NCI-H526 treated with DMSO at 0.1 percent for 48 hours (cell line): ENCODE measurements around the gene SOX13.

Experiments used
- DNase-seq: peaks from one replicate; lab custom pipeline; 2025; lab: John Stamatoyannopoulos, UW

SOX13 gene

DNA sequence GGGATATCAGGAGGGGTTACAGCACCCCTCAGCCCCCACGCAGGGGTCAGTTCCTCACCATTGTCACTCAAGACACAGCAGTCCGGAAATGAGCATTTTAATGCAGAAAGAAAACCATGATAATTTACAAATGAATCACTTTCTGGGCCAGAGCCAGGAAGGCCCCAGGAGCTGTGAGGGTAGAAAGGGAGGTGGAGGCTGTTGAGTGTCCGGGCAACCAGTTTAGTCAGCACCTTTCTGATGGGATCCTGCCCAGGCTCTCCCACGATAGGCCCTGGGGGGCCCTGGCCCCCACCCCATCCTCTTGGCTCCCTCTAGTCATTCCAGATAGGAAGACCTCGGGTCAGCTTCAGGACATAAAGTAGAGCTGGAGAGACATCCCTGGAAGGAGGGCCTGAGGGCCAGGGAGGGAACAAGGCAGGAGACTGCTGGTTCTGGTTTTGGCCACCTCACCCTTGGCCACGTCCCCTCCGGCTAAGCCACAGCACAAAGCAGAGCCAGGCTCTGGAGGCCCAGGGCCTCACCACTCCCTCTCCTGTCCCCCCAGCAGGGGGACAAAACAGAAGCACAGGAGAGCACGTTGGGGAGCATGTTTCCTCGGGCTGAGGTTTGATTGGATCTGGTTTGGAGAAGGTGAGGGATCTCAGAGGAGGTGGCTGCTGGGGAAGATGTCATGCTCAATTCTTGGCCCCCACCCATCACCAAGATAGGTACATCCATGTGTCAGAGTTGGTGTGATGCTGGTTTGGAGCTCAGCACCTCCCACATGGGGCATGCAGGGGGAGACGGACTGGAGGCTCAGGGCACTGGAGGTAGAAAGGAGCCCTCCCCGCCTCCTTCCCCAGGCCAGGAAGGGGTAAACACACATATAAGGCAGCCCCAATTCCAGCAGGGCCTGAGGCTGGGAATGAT is 58.3 kb downstream of the SOX13 start:
- DNase-seq = no peak

DNA sequence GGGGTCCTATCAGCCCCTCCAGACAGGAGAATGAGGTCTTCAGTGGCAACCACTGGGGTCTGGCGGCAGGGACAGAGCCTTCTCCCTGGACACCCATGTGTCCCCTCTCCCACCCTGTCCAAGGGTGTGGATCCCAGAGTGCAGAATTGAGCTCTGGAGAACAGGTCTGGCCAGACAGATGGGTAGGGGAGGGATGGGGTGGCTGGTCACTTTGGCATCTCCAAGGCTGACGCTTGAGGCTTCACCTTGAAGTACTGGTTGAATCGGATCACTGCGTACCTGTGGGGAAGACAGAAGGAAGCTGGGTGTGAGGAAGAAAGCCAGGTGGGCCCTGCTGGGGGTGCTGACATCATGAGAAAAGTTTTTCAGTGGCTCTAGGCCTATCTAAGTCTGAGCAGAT is 59.1 kb downstream of the SOX13 start:
- DNase-seq = no peak

DNA sequence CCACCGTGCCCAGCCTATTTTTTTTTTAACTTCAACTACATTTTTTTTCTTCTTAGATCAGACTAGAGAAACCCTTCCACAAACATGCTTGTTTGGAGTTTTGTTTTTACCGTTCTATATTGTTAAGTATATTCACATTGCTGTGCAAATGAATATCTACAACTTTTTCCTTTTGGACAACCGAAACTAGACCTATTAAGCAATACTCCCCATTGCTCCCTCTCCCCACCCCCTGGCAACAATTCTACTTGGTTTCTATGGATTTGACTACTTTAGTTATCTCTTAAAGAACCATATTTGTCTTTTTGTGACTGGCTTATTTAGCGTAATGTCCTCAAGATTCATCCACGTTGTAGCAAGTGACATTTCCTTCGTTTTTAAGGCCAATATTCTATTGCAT is 59.8 kb downstream of the SOX13 start:
- no peak for DNase-seq

DNA sequence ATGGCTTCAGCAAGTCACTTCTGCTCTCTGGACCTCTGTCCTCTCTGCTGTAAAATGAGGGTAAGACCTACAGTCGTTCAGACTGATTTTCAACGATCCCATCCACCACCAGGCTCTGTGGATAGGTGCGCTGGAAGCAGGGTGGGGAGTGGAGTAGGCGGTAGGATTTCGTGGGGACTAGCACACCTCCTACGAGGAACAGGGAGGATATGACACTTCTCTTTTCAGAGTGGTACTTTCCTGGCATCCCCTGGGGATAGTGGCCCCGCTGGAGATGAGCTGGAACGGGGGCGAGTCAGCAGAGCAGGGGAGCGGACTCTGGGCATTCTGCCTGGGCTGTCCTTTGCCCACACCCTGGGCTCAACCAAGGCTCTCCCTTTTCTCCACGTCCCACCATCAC is 61.2 kb downstream of the SOX13 start:
- DNase-seq = no peak

DNA sequence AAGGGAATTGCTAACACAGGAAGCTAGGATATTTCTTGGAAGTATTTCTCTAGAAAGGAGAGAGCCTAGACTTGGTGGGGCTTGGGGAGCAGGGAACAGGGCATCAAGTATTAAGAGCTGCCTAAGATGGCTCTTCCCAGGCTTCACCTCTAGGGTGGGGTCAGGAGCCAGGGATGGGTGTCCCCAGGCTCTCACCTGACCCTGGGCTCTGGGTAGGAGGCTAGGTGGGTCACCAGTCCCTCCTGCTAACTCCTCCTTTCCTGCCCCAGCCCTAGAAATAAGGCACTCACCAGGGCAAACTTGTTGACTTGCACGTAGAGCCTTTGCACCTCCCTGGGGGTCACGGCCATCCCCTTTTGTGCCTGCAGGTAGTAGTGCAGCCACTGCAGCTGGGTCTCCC is 63.9 kb downstream of the SOX13 start:
- no peak for DNase-seq

DNA sequence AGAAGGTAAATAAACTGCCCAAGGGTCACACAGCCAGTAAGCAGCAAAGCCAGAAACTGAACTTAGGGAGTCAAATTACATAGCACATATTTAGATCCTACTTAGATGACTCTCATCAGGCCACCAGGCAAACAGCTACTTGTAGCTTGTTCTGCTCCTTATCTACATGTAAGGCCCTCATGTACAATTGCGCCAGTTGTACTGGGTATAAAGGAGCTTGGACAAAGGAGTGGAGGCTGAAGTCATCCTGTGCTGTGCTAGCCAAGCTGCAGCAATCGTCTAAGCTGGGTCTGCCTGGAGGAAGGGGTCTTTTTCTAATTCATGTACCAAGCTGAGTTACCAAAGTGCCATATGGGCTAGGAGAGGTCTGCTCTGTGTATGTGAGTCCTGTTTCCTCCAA is 66.2 kb downstream of the SOX13 start:
- no peak for DNase-seq

DNA sequence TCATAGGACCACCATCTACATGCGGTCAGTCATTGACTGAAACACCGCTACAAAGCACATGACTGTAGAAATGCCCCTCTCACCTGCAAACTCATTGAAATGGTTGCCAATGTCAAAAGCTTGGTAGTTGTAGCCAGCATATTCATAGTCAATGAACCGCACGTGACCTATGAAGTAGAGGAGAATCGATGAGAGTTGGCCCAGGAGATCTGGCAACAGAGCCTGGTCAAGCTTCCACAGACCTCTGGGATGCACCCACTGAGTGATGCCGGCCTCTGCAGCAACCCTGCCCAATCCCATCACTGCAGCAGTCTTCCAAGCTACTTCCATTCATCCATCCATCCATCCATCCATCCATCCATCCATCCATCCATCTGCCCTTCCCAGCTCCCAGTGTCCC is 67.0 kb downstream of the SOX13 start:
- no peak for DNase-seq

DNA sequence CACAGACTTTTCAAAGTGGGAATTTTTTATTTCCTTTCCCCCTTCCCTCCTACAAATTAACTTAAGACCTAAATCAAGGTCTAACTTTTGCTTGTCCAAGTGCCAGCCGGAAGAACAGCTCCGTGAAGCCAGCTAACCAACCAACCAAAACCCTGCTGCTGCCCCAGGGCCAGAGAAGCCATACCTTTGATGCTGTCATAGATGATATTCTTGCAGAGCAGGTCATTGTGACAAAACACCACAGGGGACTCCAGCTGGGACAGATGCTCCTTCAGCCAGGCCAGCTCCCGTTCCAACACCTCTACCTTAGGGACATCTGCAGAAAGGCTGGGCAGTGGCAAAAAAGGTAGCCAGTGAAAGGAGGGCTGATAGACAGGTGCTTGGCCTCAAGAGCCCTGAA is 68.2 kb downstream of the SOX13 start:
- no peak for DNase-seq

DNA sequence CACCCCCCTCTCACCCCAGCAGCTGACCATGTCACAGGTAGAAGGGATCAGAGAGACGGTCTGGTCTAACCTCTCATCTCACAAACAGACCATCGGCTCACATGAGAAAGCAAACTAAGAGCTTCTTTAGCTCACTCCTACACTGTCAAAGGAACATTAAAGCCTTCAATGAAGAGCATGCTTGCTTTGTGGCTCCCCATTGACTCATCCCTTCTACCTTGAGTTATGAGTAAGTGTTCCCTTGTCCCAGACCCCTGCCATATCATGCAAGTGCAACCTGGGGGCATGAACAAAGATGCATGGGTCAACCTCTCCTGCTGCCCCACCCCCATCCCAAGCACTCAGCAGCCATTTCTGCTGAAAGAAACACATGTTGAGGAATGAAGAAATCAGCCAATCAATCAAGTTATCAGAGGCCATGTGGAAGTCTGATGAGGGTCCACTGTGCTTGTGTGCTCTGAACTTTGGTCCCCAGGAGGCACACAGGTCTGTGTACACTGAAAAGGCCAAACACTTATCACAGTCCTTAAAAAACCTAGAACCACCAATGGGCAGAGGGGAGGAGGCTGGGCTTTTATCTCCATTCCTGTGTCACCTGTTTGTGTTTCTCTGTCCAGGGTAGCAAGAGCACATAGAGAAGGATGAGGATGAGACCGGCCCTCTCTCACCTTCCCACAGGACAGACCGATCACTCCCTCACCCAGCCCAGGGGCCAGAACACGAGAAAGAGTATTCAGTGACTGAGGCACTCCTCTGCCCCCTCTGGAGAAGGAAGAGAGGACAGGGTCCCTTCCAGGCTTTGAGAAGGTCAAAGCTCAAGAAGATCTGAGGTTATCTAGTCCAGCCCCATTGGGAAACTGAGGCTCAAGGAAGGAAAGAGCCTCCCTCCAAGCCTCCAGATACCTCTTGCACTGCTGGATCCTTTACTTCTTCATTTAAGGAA is 69.4 kb downstream of the SOX13 start:
- no peak for DNase-seq

DNA sequence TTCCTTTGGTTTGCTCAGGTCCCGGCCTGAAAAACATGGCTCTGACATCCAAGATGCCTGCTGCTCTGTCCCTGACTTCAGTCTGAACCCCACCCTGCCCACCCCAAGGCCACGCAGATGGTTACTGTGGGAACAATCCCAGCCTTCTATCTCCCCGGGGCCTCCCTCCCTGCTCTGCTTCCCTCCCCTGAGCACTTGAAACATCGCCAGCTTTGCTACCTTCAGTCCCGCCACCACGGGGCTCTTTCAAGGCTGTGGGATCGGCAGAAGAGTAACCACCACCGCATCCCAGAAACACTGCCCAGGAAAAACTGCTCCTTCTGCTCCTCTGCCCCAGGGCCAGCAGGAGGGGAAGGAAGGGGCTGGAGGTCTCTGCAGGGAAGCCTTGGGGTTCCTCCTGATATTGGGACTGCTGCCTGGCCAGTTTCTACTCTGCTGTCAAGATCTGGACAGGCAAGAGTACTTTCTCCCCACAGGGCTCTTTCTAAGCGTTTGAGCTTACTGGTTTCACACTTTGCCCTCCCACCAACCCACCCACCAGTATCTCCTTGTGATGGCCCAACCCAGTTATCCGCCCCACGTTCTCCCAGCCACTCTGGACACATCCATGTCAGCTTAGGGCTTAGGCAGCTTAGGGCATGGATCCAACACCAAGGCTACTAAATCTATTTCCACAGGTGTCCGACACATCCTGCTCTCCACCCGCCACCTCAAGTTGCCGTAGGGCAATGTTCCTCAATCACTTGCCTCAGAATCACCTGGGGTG is 70.5 kb downstream of the SOX13 start:
- DNase-seq = no peak

DNA sequence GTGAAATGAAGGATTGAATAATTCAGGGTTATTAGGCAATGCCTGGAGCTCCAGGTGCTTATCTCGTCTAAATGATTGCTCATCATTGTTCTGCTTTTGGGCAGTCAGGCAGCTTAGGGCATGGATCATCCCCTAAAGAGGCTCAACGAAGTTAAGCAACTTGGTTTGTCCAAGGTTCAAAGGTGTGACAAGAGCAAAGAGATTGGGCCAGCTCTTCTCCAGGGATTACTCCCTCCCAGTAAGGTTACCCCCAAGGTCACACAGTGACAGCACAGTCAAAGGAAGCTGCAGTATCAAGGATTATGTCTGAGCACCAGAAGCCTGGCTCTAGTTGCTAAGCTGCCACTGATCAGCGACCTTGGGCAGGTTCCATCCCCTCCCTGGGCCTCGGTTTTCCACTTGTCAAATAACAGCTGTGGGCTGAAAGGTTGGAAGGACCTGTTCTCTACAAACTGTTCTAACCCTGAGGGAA is 72.2 kb downstream of the SOX13 start:
- no peak for DNase-seq

DNA sequence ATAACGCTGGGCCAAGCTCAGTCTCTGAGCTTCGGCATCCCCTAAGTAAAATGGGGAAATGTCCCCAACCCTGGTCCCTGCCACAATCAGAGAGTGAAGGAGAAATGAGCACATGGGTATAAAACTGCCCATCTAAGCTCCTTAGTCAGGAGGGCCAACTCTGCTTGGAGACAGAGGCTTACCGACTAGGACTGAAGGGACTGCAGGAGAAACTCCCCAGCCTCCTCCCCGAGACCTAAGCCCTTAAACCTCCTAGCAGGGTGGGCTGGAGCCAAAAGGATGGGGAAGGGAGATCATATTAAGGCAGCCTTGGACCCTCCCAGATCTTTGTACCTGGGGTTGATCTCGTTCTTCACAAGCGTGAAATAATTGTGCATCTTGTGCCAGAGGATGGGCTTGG is 73.4 kb downstream of the SOX13 start:
- DNase-seq = no peak

DNA sequence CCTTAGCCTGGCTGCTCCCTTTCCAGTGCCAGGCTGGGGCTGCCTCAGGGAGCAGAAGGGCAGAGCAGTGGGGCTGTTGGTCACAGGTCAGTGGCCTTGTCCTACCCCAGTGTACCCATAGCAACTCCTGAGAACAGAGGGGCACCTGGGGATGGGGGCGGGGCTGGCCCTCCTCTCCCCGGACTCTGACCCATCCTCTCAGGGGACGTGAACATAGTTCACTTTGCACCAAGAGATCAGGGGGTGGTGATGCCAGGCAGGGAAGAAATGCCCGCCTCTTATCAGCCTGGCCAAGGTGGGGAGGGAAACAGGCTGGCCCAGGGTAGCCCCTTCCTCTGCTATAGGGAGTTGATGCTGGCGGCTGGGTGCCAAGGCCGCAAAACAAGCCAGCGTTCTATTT is 74.0 kb downstream of the SOX13 start:
- DNase-seq = no peak

DNA sequence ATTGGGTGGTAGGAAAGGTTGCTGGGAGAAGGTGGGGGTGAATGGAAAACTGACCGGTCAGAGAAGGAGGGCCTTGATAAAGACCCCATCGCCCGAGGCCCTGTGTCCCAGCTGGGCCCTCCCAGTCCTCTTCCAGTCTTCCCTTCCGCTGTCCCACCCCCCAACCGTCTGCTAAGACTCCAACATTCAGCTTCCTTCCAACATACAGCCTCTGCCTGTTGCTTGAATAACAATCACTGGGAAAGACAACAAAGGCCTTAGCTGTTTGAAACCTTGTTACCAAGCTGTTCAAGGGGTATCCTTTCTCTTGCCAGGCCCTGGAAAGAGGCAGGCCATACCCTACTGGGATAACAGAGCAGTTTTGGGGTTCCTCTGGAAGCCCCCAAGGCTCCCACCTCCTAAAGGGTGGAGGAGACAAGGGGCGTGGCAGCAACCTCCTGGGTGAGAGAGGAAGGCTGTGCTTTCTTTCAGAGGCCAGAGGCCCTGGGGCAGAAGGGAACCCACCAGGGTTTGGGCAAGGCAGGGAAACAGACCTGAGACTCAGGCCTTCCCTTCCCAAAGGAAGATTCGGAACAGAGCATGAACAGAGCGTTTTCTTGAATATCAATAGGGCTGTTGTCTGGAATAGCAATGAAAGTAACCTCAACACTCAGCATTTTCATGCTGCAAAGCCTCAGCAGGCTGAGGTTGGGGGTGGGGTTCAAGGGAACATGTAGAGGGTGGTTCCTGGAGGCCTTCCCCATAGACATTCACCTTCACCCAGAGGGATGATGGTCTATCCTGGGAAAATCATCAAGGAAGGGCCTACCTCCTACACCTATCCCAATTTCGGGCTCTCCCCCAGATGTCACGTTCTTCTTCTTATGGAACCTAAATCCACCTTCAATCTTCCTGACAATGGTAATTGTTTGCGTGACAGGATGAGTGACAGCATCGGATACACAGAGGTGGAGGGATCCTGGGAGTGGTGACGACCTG is 74.8 kb downstream of the SOX13 start:
- DNase-seq = no peak

DNA sequence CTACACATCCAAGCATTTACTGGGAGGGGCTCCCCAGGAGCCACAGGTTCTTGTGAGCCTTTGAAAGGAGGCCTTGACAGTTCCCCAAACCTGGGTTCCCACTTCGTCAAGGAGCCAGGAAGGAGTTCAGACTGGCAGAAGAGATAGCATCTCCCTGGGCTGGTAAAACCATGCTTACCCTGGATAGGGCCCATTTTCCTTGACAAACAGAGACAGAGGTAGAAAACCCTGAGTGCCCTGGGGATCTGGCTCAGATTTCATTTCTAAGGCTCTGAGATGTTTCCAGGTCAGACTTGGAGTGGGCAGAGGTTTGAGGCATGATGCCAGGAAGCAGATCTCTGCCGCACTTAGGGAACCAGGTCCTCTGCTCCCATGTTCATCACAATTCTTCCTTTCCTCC is 76.2 kb downstream of the SOX13 start:
- no peak for DNase-seq

DNA sequence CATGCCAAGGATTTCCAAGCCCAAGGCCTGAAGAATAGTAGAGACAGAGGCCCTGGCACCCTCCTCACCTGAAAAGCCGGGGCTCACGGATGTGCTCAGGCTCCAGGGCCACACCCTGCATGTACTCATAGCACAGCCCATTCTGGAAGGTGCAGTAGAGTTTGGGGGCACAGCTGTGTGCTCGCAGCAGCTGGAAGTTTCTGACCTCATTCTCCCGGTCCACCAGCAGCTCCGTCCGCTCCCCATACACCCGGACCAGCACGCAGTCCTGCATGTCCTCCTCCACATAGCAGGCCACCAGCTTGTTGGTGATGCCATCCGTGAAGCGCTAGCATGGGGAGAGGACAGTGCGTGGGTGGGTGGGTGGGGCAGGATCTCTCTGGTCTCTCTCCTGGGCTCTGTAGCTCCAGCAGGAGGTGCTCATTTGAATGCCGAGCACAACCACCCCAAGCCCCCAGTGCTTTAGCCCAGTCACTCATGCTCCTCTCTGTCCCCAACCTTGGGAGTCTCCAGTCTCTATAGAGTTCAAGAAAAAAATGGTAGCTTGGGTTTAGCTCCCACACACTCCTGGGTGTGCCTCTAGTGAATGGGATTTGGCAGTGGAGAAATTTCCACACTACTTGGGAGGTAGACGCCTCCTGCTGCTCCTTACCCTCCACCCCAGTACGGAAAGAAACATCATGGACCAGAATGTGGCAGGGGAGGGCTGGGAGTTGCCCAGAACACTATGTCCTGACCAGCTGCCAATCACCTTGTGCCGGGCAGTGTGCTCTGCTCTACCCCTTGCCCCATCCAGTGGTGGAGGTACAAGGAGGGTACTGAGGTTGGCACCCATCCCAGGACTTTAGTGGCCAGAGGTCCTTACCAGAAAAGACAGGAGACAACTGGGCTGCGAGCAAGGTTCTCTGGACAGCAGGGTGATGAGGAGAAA is 77.0 kb downstream of the SOX13 start:
- no peak for DNase-seq

DNA sequence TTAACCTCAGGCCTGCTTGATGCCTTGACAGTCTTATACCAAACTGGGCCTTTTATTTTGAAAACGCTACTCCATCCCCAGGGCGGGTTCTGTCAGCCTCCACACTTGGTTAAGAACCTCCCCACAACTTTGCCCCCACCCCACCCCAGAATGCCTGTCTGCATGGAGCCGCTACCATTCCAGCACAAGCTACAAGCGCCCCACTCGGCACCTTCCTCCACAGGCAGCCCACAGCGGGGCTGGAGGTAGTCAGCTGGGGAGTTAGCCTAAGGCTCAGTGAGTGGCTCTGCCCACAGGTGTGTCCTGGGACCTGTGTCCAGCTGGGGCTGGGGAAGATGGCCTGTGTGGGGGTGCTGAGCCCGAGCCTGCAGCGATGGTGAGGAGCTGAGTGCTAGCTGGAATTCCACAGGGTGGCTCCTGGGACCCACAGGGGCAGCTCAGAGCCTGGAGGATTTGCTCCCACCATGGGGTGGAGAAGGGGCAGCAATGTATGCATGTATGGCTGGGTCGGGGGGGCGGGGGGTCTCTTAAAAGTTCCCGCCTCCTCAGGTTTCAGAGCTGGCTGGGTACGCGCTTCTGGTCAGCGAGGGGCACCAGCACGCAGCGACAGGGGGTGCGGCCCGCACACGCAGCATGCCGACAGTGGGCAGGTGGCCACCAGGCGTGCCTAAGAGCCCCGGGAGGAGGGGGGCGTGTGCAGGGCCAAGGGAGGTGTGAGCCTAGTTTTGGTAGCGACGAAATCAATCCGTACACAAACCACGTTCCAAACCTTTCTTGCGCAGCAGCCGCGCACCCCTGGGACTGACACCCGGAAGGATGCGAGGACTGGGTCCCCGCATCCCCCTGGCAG is 78.0 kb downstream of the SOX13 start:
- no peak for DNase-seq

DNA sequence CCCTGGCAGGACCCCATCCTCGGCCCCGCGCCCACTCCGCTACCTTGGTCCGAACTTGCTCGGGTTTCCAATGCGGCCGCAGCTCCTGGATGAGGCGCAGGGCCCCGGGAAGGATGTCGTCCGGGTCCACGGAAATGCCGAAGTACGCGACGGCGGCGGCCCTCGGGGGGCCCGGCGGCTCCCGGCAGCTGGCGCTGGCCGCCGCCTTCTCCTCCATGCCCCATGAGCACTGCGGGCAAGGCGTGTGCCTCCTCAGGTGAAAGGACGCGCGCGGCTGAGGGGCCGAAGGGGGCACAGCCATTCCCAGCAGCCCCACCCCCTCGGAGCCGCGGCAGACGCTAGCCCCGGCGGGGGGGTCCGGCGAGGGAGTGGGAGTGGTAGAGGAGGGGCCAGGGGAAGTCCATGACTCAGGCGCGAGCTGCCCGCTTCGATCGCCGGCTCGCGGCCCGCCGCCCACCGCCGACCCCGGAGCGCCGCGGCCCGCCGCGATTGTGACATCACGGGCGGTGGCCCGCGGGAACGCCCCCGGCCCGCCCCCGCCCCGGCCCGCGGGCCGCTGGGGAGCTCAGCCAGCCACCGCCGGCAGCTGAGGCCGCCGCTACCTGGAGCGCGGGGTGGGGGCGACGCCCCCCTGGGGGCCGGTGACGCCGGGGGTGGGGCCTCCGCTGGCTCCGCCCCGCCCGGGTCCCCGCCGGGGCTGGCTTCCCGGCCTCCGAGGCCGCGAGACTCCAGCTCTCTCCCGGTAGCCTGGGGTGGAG is 78.8 kb downstream of the SOX13 start, which contains the start of gene ETNK2:
Gene ETNK2, minus strand, starts transcription at position 493 of the 758 bp plus-strand sequence. Its CDS starts 192 bp downstream, at position 301.
- DNase-seq = no peak
